Sigmoid colon (tissue), 7 donors: Measurements from ENCODE around the gene CHSY3. TPM values are rescaled to one million over a fixed set of nuclear protein-coding genes. Genes with fewer than 3 reads are reported as not detected.

Experiments used
- DNase-seq: peaks from one replicate; pipeline ENCODE4 v3.0.0-alpha.2; 2019
- H3K27ac ChIP-seq, 4 donors: fragments of 200-600 bp; sonication (generic); one replicate each; pipeline ENCODE4 v1.5.1; 2016 to 2019; ENCODE audit warnings: mild to moderate bottlenecking in 1 of 4
- H3K27me3 ChIP-seq, 3 donors: fragments of 200-600 bp; sonication (generic); one replicate each; pipeline ENCODE4 v1.5.1; 2019; ENCODE audit warnings: mild to moderate bottlenecking in 1 of 3
- H3K36me3 ChIP-seq, 4 donors: fragments of 200-600 bp; sonication (generic); one replicate each; pipeline ENCODE4 v1.5.1; 2016 to 2019
- H3K4me1 ChIP-seq, 4 donors: fragments of 200-600 bp; sonication (generic); one replicate each; pipeline ENCODE4 v1.5.1; 2017 to 2019
- H3K4me3 ChIP-seq, 4 donors: fragments of 200-600 bp; sonication (generic); one replicate each; pipeline ENCODE4 v1.5.1; 2017 to 2019; ENCODE audit warnings: mild to moderate bottlenecking in 2 of 4, moderate library complexity in 1 of 4
- H3K9me3 ChIP-seq, 4 donors: fragments of 200-600 bp in 3 of 4; sonication (generic) in 3 of 4; one replicate each; pipeline versions ENCODE4 v1.5.1 to v1.6.1; 2013 to 2019
- CTCF ChIP-seq, 4 experiments: fragments of 450-650 bp in 3 of 4; fragments of 200-600 bp in 1 of 4; IDR thresholded peaks; one replicate each; pipeline ENCODE4 v1.5.1; 2016 to 2019; ENCODE audit warnings: antibody characterized with exemption in 4 of 4, mild to moderate bottlenecking in 3 of 4, moderate library complexity in 2 of 4
- EP300 ChIP-seq, 4 donors: sonication (generic); formaldehyde crosslinking; IDR thresholded peaks; one replicate each; pipeline ENCODE4 v1.6.1; 2017; ENCODE audit warnings: antibody characterized with exemption in 4 of 4
- POLR2A ChIP-seq, 2 donors: fragments of 450-650 bp; IDR thresholded peaks; one replicate each; pipeline ENCODE4 v1.6.1; 2016; ENCODE audit warnings: antibody characterized with exemption in 2 of 2, mild to moderate bottlenecking in 2 of 2, moderate library complexity in 2 of 2
- POLR2AphosphoS5 ChIP-seq, 4 donors: sonication (generic); formaldehyde crosslinking; IDR thresholded peaks; one replicate each; pipeline ENCODE4 v1.6.1; 2017; ENCODE audit warnings: antibody characterized with exemption in 4 of 4
- WGBS, 2 donors: extraction: QIAGEN DNeasy Blood & Tissue Kit; methylation state at CpG; one replicate each; pipeline ENCODE4 v1.1.7; 2013; 5-methylcytosine and 5-hydroxymethylcytosine counted together
- intact Hi-C: fragments of 100-400 bp; cut with DNase I; formaldehyde crosslinking; loops from one replicate; pipeline ENCODE4 v1.15.1; 2023
- polyA plus RNA-seq, 3 donors: library from polyadenylated mRNA; stranded (reverse); fragments of 200-250 nt; gene quantifications; one replicate each; pipeline ENCODE4 v1.2.3, GENCODE V29; 2013
- total RNA-seq, 4 donors: library from RNA; depleted of rRNA; stranded (reverse); fragments of >200 nt; gene quantifications; one replicate each; pipeline ENCODE4 v1.1.0, GENCODE V29; 2016
- donor health status: healthy with polysubstance abuse.
- donor health status: Bipolar disorder and iron deficiency.
- donor health status: healthy.

The CHSY3 gene
- total and polyA plus RNA-seq, 7 donors = under 0.01 to 3.3 (median 1.2) TPM; not detected in 1

- no peaks in the 10 kb centered on the region for H3K27me3 ChIP-seq
- peak overlapping the region in 3 of 4 donors; percentile 42 to 69 (median 58) for H3K27ac ChIP-seq
- intact Hi-C loops = no loop called here
- no peaks in the 10 kb centered on the region for H3K9me3 ChIP-seq
- H3K4me3 ChIP-seq = no peak overlapping the region
- peaks cover 0 to 37% (median 26%) of the 10 kb centered on the region in 4 donors for H3K4me1 ChIP-seq
- no peak for DNase-seq
- TF ChIP-seq POLR2A (IDR thresholded peaks at IDR 0.05) (no peak), POLR2AphosphoS5 (IDR thresholded peaks at IDR 0.05) (peak in 3 of 4 donors; percentile 46 to 85 (median 75))
- no peaks in the 10 kb centered on the region for H3K36me3 ChIP-seq
Observed at GRCh38 chr5:130136300-130136699, 232.0 kb downstream of the CHSY3 start.

- Histone ChIP-seq H3K9me3 (no peaks in the 10 kb centered on the region), H3K27ac (peak overlapping the region in 1 of 4 donors; percentile 22)
Observed at GRCh38 chr5:130137681-130138080, 233.4 kb downstream of the CHSY3 start.

GRCh38 chr5:130138406-130139045, 234.3 kb downstream of the CHSY3 start:
- DNase-seq = no peak
- H3K27ac ChIP-seq = peak overlapping the region in 1 of 4 donors; percentile 22
- TF ChIP-seq EP300 (IDR thresholded peaks at IDR 0.05) (no peak), POLR2AphosphoS5 (IDR thresholded peaks at IDR 0.05) (no peak), POLR2A (IDR thresholded peaks at IDR 0.05) (no peak), CTCF (IDR thresholded peaks at IDR 0.05) (no peak)
- H3K4me1 ChIP-seq = peaks cover 0 to 37% (median 26%) of the 10 kb centered on the region in 4 donors
- H3K4me3 ChIP-seq = no peak overlapping the region
- no peaks in the 10 kb centered on the region for H3K9me3 ChIP-seq
- no peaks in the 10 kb centered on the region for H3K36me3 ChIP-seq
- no peaks in the 10 kb centered on the region for H3K27me3 ChIP-seq
- intact Hi-C loops = no loop called here

More at GRCh38 chr5:130137681-130138080, 233.4 kb downstream of the CHSY3 start:
- no peak for TF ChIP-seq EP300 (IDR thresholded peaks at IDR 0.05)
- no peak for TF ChIP-seq POLR2A (IDR thresholded peaks at IDR 0.05)
- TF ChIP-seq POLR2AphosphoS5 (IDR thresholded peaks at IDR 0.05) = no peak
- no peak for TF ChIP-seq CTCF (IDR thresholded peaks at IDR 0.05)
- no peak overlapping the region for H3K4me3 ChIP-seq
- intact Hi-C loops = no loop called here
- no peak for DNase-seq
- WGBS, 2 donors = 16 to 39% methylated on average over 1 of the region's 1 CpG
- no peaks in the 10 kb centered on the region for H3K27me3 ChIP-seq
- peaks cover 0 to 37% (median 26%) of the 10 kb centered on the region in 4 donors for H3K4me1 ChIP-seq
- H3K36me3 ChIP-seq = no peaks in the 10 kb centered on the region

GRCh38 chr5:130141659-130142320, 237.5 kb downstream of the CHSY3 start:
- WGBS, 2 donors = 72 to 81% methylated on average over 3 of the region's 3 CpGs
- peaks cover 0 to 20% (median 14%) of the 10 kb centered on the region in 4 donors for H3K4me1 ChIP-seq
- H3K4me3 ChIP-seq = no peak overlapping the region
- no peaks in the 10 kb centered on the region for H3K9me3 ChIP-seq
- DNase-seq = no peak
- TF ChIP-seq CTCF (IDR thresholded peaks at IDR 0.05) (peak in 2 of 4 experiments; percentile 18 to 50), EP300 (IDR thresholded peaks at IDR 0.05) (no peak)
- no peaks in the 10 kb centered on the region for H3K27me3 ChIP-seq
- H3K27ac ChIP-seq = no peak overlapping the region
- intact Hi-C loops = loop anchor here (5.0 kb wide), 1 partner anchor 239 kb away; the partner anchor contains the start of gene CHSY3
- no peaks in the 10 kb centered on the region for H3K36me3 ChIP-seq

GRCh38 chr5:130151239-130151638, 247.0 kb downstream of the CHSY3 start:
- no peak overlapping the region for H3K27ac ChIP-seq
- intact Hi-C loops = no loop called here
- no peak for DNase-seq

More at GRCh38 chr5:130151239-130151638, 247.0 kb downstream of the CHSY3 start:
- H3K4me1 ChIP-seq = peaks cover 0 to 17% (median 13%) of the 10 kb centered on the region in 4 donors
- WGBS, 2 donors = 31 to 50% methylated on average over 2 of the region's 2 CpGs
- H3K27me3 ChIP-seq = no peaks in the 10 kb centered on the region
- no peaks in the 10 kb centered on the region for H3K36me3 ChIP-seq
- TF ChIP-seq CTCF (IDR thresholded peaks at IDR 0.05) (no peak), POLR2A (IDR thresholded peaks at IDR 0.05) (no peak), EP300 (IDR thresholded peaks at IDR 0.05) (no peak)
- H3K9me3 ChIP-seq = no peaks in the 10 kb centered on the region
- H3K4me3 ChIP-seq = no peak overlapping the region
